Measurements from ENCODE around the gene NR6A1. TPM values are rescaled to one million over a fixed set of nuclear protein-coding genes. Genes with fewer than 3 reads are reported as not detected.

NR6A1 gene
- total RNA-seq, 1 experiment from 2014 or later = 164 TPM

GRCh38 chr9:124505901-124506346 lies 265.2 kb downstream of the NR6A1 start:
- H3K4me1 Mint-ChIP-seq = peaks cover 13% of the 10 kb centered on the region
- ChIA-PET POLR2A (interaction anchor here (0.6 to 1.2 kb wide), 2 partner anchors 10 to 1411 kb away, joined by 3 to 4 read pairs; no protein-coding TSS in a partner anchor), CTCF (interaction anchor here (0.6 to 3.6 kb wide), 9 partner anchors 15 to 351 kb away, joined by 3 to 15 read pairs (median 6); partner anchors contain the start of gene WDR38)
- no peak overlapping the region for H3K4me3 Mint-ChIP-seq
- H3K27me3 Mint-ChIP-seq (ENCODE audit: low read depth) = peaks cover 55% of the 10 kb centered on the region
- H3K36me3 Mint-ChIP-seq = 0 out of 2 replicates have a peak, but pooled peaks cover 4% of the 10 kb centered on the region
- DNase-seq (ENCODE audit: low spot score) = no peak
- H3K9me3 Mint-ChIP-seq = no peaks in the 10 kb centered on the region
- no peak for ATAC-seq
- H3K27ac Mint-ChIP-seq = no peak overlapping the region
- no peak for TF ChIP-seq KAT7 (CRISPR knock-in tag; IDR thresholded peaks at IDR 0.05; ENCODE audit: borderline replicate concordance)
- no peak for TF ChIP-seq SMAD4 (CRISPR knock-in tag; IDR thresholded peaks at IDR 0.05)
- no peak for TF ChIP-seq NFATC4 (CRISPR knock-in tag; IDR thresholded peaks at IDR 0.05)
- TF ChIP-seq CDX4 (CRISPR knock-in tag; IDR thresholded peaks at IDR 0.05; ENCODE audit: borderline replicate concordance) = no peak
- TF ChIP-seq TP53 (CRISPR knock-in tag; IDR thresholded peaks at IDR 0.05) = no peak

- DNase-seq (ENCODE audit: low spot score) (peak; percentile 49), ATAC-seq (peak; percentile 51)
- Mint-ChIP-seq H3K27me3 (ENCODE audit: low read depth) (peaks cover 59% of the 10 kb centered on the region), H3K36me3 (0 out of 2 replicates have a peak, but pooled peaks cover 4% of the 10 kb centered on the region), H3K27ac (no peak overlapping the region), H3K9me3 (no peaks in the 10 kb centered on the region), H3K4me3 (peak overlapping the region; percentile 70), H3K4me1 (peaks cover 13% of the 10 kb centered on the region)
- peak; percentile 87 for TF ChIP-seq GTF2I (CRISPR knock-in tag; conservative IDR thresholded peaks at IDR 0.05)
- TF ChIP-seq FOXP4 (CRISPR knock-in tag; IDR thresholded peaks at IDR 0.05) = no peak
- TF ChIP-seq TEAD1 (CRISPR knock-in tag; IDR thresholded peaks at IDR 0.05) = no peak
- no peak for TF ChIP-seq RORB (CRISPR knock-in tag; IDR thresholded peaks at IDR 0.05)
- TF ChIP-seq MXD4 (CRISPR knock-in tag; IDR thresholded peaks at IDR 0.05; ENCODE audit: borderline replicate concordance) = no peak
- TF ChIP-seq E2F1 (CRISPR knock-in tag; IDR thresholded peaks at IDR 0.05) = no peak
- no peak for TF ChIP-seq ZNF416 (CRISPR knock-in tag; IDR thresholded peaks at IDR 0.05)
- 0 out of 2 replicates have a peak, but pooled peaks have one; percentile 34 for TF ChIP-seq HMGXB4 (CRISPR knock-in tag; IDR thresholded peaks at IDR 0.05)
- no peak for TF ChIP-seq ATF2 (CRISPR knock-in tag; IDR thresholded peaks at IDR 0.05; ENCODE audit: borderline replicate concordance, low read depth)
- peak; percentile 24; the same call in 1 of the 2 replicates for TF ChIP-seq PRDM15 (CRISPR knock-in tag; IDR thresholded peaks at IDR 0.05)
- 0 out of 2 replicates have a peak, but pooled peaks have one; percentile 43 for TF ChIP-seq FOXP1 (CRISPR knock-in tag; IDR thresholded peaks at IDR 0.05; ENCODE audit: borderline replicate concordance)
- TF ChIP-seq TEAD4 (CRISPR knock-in tag; IDR thresholded peaks at IDR 0.05) = no peak
- TF ChIP-seq ZNF121 (CRISPR knock-in tag; IDR thresholded peaks at IDR 0.05) = peak; percentile 53; the same call in 1 of the 2 replicates
- no peak for TF ChIP-seq EMX1 (CRISPR knock-in tag; IDR thresholded peaks at IDR 0.05)
- no peak for TF ChIP-seq ZNF512 (CRISPR knock-in tag; IDR thresholded peaks at IDR 0.05; ENCODE audit: borderline replicate concordance)
- ChIA-PET CTCF (interaction anchor here (0.7 to 3.6 kb wide), 10 partner anchors 14 to 351 kb away, joined by 3 to 15 read pairs (median 6); partner anchors contain the start of gene WDR38), POLR2A (interaction anchor here (0.6 to 1.2 kb wide), 2 partner anchors 11 to 1410 kb away, joined by 3 to 4 read pairs; no protein-coding TSS in a partner anchor)
These were observed 265.9 kb downstream of the NR6A1 start for GRCh38 chr9:124505006-124505900.

Data from WTC11 (cell line).